ENCODE results near the gene WDR75. TPM values are rescaled to one million over a fixed set of nuclear protein-coding genes. Genes with fewer than 3 reads are reported as not detected.

Gene WDR75
- total and polyA plus RNA-seq, 4 donors: 16.3 to 50.1 (median 23.2) TPM

DNA sequence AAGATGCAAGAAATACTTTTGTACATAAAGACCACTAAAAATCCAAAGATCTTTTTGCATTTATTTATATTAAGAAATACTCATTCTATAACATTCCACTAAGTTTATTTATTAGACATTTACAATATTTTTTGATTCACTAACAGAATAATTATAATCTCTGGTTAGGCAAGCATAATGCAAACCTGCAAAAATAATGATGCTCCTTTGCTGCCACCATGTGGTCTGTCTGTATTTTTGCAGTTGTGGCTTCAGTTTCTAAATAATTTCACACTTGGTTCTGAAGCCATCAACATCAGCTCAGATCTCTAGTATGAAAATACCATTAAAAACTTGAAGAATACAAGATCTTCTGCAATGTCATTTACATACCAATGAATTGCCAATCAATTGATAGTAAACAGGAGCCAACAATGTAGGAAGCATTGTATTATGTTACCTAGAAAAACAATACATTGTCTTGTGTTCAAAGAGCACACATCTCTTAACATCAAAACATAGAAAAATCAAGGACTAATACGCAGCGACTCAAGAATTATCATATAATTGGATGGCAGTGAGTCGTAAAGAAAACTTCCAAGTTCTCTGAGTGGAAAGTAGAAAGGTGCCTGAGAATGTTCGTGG is 28.8 kb upstream of the WDR75 start:
- Histone ChIP-seq H3K9ac (ENCODE audit: insufficient read depth in 1 of 2, low read length in 2 of 2) (peak overlapping the region in 1 of 2 donors; percentile 50), H3K27ac (ENCODE audit: low read depth in 1 of 2, low read length in 1 of 2) (no peak overlapping the region), H3K36me3 (ENCODE audit: control insufficient read depth in 4 of 4, insufficient read depth in 4 of 4, low read length in 4 of 4) (no peaks in the 10 kb centered on the region), H3K9me3 (ENCODE audit: control insufficient read depth in 4 of 4, insufficient read depth in 3 of 4, low read length in 3 of 4) (no peaks in the 10 kb centered on the region), H3K27me3 (ENCODE audit: control insufficient read depth in 3 of 3, insufficient read depth in 3 of 3, low read length in 2 of 3) (no peaks in the 10 kb centered on the region), H3K4me1 (ENCODE audit: control insufficient read depth in 5 of 5, insufficient read depth in 5 of 5, low read length in 5 of 5) (peaks cover 0 to 27% (median 5%) of the 10 kb centered on the region in 5 donors), H3K4me3 (no peak overlapping the region)
- 44 to 45% methylated on average over 4 of the region's 4 CpGs for WGBS, 2 donors
- peak; percentile 78 to 91 (median 88) for DNase-seq
- ATAC-seq (ENCODE audit: insufficient read depth, low FRiP score): peak; percentile 60
- TF ChIP-seq, protein P1, sequence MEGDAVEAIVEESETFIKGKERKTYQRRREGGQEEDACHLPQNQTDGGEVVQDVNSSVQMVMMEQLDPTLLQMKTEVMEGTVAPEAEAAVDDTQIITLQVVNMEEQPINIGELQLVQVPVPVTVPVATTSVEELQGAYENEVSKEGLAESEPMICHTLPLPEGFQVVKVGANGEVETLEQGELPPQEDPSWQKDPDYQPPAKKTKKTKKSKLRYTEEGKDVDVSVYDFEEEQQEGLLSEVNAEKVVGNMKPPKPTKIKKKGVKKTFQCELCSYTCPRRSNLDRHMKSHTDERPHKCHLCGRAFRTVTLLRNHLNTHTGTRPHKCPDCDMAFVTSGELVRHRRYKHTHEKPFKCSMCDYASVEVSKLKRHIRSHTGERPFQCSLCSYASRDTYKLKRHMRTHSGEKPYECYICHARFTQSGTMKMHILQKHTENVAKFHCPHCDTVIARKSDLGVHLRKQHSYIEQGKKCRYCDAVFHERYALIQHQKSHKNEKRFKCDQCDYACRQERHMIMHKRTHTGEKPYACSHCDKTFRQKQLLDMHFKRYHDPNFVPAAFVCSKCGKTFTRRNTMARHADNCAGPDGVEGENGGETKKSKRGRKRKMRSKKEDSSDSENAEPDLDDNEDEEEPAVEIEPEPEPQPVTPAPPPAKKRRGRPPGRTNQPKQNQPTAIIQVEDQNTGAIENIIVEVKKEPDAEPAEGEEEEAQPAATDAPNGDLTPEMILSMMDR (IDR thresholded peaks at IDR 0.05; ENCODE audit: control extremely low read depth, extremely low read depth): peak; percentile 63

DNA sequence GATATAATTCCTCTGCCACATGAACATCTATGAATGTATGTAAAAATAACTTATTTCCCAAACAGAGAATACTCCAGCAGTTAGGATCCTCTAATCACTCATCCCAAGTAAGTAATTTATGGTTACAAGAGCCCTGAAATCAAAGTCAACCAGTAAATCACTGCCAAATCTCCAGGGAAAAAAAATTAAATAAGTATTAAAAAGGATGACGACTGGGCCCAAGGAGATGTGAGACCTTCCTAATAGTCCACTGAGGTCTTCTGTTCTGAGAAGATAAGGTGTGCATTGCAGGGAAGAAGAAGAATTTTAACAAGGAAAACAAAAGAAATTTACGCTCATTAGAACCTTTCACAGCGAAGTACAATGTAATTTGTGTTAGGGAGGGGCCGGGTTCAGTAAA is 28.0 kb upstream of the WDR75 start:
- no peaks in the 10 kb centered on the region for H3K27me3 ChIP-seq (ENCODE audit: control insufficient read depth in 3 of 3, insufficient read depth in 3 of 3, low read length in 2 of 3)
- H3K27ac ChIP-seq (ENCODE audit: low read depth in 1 of 2, low read length in 1 of 2): no peak overlapping the region
- WGBS, 2 donors: 85 to 87% methylated on average over 4 of the region's 4 CpGs
- TF ChIP-seq, protein P1 (IDR thresholded peaks at IDR 0.05; ENCODE audit: control extremely low read depth, extremely low read depth): no peak
- no peaks in the 10 kb centered on the region for H3K36me3 ChIP-seq (ENCODE audit: control insufficient read depth in 4 of 4, insufficient read depth in 4 of 4, low read length in 4 of 4)
- peaks cover 0 to 19% (median 0%) of the 10 kb centered on the region in 5 donors for H3K4me1 ChIP-seq (ENCODE audit: control insufficient read depth in 5 of 5, insufficient read depth in 5 of 5, low read length in 5 of 5)
- ATAC-seq (ENCODE audit: insufficient read depth, low FRiP score): no peak
- H3K4me3 ChIP-seq: no peak overlapping the region
- no peak overlapping the region for H3K9ac ChIP-seq (ENCODE audit: insufficient read depth in 1 of 2, low read length in 2 of 2)
- DNase-seq: peak in 2 of 3 donors; percentile 2 to 16
- H3K9me3 ChIP-seq (ENCODE audit: control insufficient read depth in 4 of 4, insufficient read depth in 3 of 4, low read length in 3 of 4): no peaks in the 10 kb centered on the region

DNA sequence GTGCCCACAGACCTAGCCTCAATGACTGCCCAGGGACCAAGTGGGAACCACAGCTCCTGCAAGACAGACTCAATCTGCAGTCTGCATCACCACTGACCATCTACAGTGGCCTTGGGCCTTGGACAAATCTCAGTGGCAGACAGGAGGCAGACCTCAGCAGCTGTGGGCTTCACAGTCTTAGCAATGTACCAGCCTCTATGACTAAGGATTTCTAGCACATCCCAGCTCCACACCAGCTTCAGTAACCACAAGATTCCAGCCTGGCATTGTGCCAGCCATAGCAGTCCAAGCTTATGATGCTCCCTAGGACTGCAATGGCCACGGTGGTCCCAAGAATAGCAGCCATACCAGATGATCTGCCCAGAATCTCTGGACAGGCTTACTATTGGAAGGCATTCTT is 19.6 kb upstream of the WDR75 start:
- Histone ChIP-seq H3K4me3 (no peak overlapping the region), H3K27me3 (ENCODE audit: control insufficient read depth in 3 of 3, insufficient read depth in 3 of 3, low read length in 2 of 3) (no peaks in the 10 kb centered on the region), H3K4me1 (ENCODE audit: control insufficient read depth in 5 of 5, insufficient read depth in 5 of 5, low read length in 5 of 5) (no peaks in the 10 kb centered on the region), H3K36me3 (ENCODE audit: control insufficient read depth in 4 of 4, insufficient read depth in 4 of 4, low read length in 4 of 4) (no peaks in the 10 kb centered on the region), H3K27ac (ENCODE audit: low read depth in 1 of 2, low read length in 1 of 2) (no peak overlapping the region), H3K9me3 (ENCODE audit: control insufficient read depth in 4 of 4, insufficient read depth in 3 of 4, low read length in 3 of 4) (no peaks in the 10 kb centered on the region), H3K9ac (ENCODE audit: insufficient read depth in 1 of 2, low read length in 2 of 2) (no peak overlapping the region)
- no peak for ATAC-seq (ENCODE audit: insufficient read depth, low FRiP score)
- WGBS, 2 donors: 77 to 88% methylated on average over 1 of the region's 1 CpG
- TF ChIP-seq, protein P1 (IDR thresholded peaks at IDR 0.05; ENCODE audit: control extremely low read depth, extremely low read depth): no peak
- DNase-seq: peak in 2 of 3 donors; percentile 14

DNA sequence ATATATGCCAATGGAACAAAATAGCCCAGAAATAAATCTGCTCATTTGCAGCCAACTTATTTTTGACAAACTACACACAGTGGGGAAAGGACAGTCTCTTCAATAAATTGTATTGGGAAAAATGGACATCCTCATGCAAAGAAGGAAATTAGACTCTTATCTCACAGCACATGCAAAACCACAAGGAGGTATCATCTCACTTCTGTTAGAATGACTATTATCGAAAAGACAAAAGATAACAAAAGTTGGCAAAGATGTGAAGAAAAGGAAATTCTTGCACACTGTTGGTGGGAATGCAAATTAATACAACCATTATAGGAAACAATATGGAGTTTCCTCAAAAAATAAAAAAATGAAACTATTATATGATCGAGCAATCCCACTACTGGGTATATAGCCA is 16.3 kb upstream of the WDR75 start:
- Histone ChIP-seq H3K4me1 (ENCODE audit: control insufficient read depth in 5 of 5, insufficient read depth in 5 of 5, low read length in 5 of 5) (no peaks in the 10 kb centered on the region), H3K9me3 (ENCODE audit: control insufficient read depth in 4 of 4, insufficient read depth in 3 of 4, low read length in 3 of 4) (no peaks in the 10 kb centered on the region), H3K4me3 (no peak overlapping the region), H3K36me3 (ENCODE audit: control insufficient read depth in 4 of 4, insufficient read depth in 4 of 4, low read length in 4 of 4) (no peaks in the 10 kb centered on the region), H3K9ac (ENCODE audit: insufficient read depth in 1 of 2, low read length in 2 of 2) (no peak overlapping the region), H3K27me3 (ENCODE audit: control insufficient read depth in 3 of 3, insufficient read depth in 3 of 3, low read length in 2 of 3) (no peaks in the 10 kb centered on the region), H3K27ac (ENCODE audit: low read depth in 1 of 2, low read length in 1 of 2) (no peak overlapping the region)
- ATAC-seq (ENCODE audit: insufficient read depth, low FRiP score) (no peak), DNase-seq (no peak)
- WGBS, 2 donors: 71 to 88% methylated on average over 2 of the region's 2 CpGs
- TF ChIP-seq, protein P1 (IDR thresholded peaks at IDR 0.05; ENCODE audit: control extremely low read depth, extremely low read depth): no peak
